HCT116 (cell line): Measurements from ENCODE around the gene PLG. TPM values are rescaled to one million over a fixed set of nuclear protein-coding genes. Genes with fewer than 3 reads are reported as not detected.

Experiments
- ATAC-seq: fragments of 200-7000 bp; cut with Tn5 transposase; 2 replicates; pipeline ENCODE4 v1.9.1; 2020; ENCODE audit warnings: mild to moderate bottlenecking, moderate library complexity
- BruUV-seq: library from RNA; stranded (reverse); fragments of 400-500 nt; replicated peaks from 2 replicates; lab custom pipeline; 2021; lab: Mats Ljungman, UMichigan
- CTCF ChIA-PET: fragments of 300-600 bp; sonication (Branson Sonifier 250); formaldehyde crosslinking; loops from one replicate; lab custom pipeline; 2021; ENCODE audit warnings: antibody characterized with exemption; lab: Charles Lee
- POLR2A ChIA-PET: fragments of 300-600, 350-600 bp; sonication (Branson Sonifier 250); formaldehyde crosslinking; loops from one replicate; lab custom pipeline; 2021; ENCODE audit warnings: antibody characterized with exemption; lab: Charles Lee
- RAD21 ChIA-PET, 2 experiments: fragments of 300-600 bp; sonication (Branson Sonifier 250); formaldehyde crosslinking; loops; one replicate each; lab custom pipeline; 2023; ENCODE audit warnings: low total read pairs in 2 of 2; ENCODE audit not compliant: uncharacterized antibody in 2 of 2, unreplicated experiment in 2 of 2, low non-redundant PET in 1 of 2; lab: Charles Lee
- DNase-seq: peaks from one replicate; pipeline ENCODE4 v3.0.0-alpha.2; 2010; ENCODE audit warnings: low read depth, low spot score
- H2AFZ ChIP-seq: fragments of 200-600 bp; shearing (Covaris generic), sonication (generic); 2 replicates; pipeline ENCODE4 v1.6.1; 2017; ENCODE audit warnings: low read depth, mixed run types, mixed read lengths, antibody characterized with exemption, low read length; ENCODE audit not compliant: poor library complexity, severe bottlenecking
- H3K27ac ChIP-seq: 2 replicates; pipeline ENCODE4 v1.5.1; 2012; ENCODE audit warnings: low read depth, low read length
- H3K27me3 ChIP-seq: fragments of 200-600 bp; sonication (generic); 2 replicates; pipeline ENCODE4 v1.6.1; 2016; ENCODE audit warnings: mixed run types, low read length, mixed read lengths; ENCODE audit not compliant: insufficient read depth
- H3K36me3 ChIP-seq, 2 experiments: fragments of 200-500 bp in 1 of 2; fragments of 200-600 bp in 1 of 2; sonication (Bioruptor generic) in 1 of 2; sonication (generic) in 1 of 2; 2 replicates each; pipeline versions ENCODE4 v1.5.1 to v1.6.1; 2014 to 2016; ENCODE audit warnings: low read length in 2 of 2, inconsistent platforms in 1 of 2, mixed read lengths in 1 of 2, mixed run types in 1 of 2; ENCODE audit not compliant: insufficient read depth in 2 of 2, control insufficient read depth in 1 of 2
- H3K4me1 ChIP-seq, 2 experiments: fragments of 200-600 bp in 1 of 2; sonication (generic) in 1 of 2; 2 replicates each; pipeline versions ENCODE4 v1.5.1 to v1.6.1; 2012 to 2017; ENCODE audit warnings: low read length in 2 of 2, inconsistent platforms in 1 of 2, mild to moderate bottlenecking in 1 of 2, mixed read lengths in 1 of 2, mixed run types in 1 of 2, moderate library complexity in 1 of 2; ENCODE audit not compliant: insufficient read depth in 2 of 2, control insufficient read depth in 1 of 2
- H3K4me2 ChIP-seq: fragments of 200-600 bp; sonication (generic); 2 replicates; pipeline ENCODE4 v1.6.1; 2017; ENCODE audit warnings: mixed run types, low read length, mixed read lengths
- H3K4me3 ChIP-seq, 2 experiments: fragments of 200-600 bp in 1 of 2; sonication (generic) in 1 of 2; replicated peaks in 1 of 2; 2 replicates each; pipeline ENCODE4 v1.5.1; 2011 to 2016; ENCODE audit warnings: low read length in 2 of 2, control low read depth in 1 of 2, low read depth in 1 of 2, mild to moderate bottlenecking in 1 of 2, mixed read lengths in 1 of 2, mixed run types in 1 of 2
- H3K79me2 ChIP-seq: fragments of 200-600 bp; sonication (generic); 2 replicates; pipeline ENCODE4 v1.6.1; 2017; ENCODE audit warnings: mild to moderate bottlenecking, mixed run types, low read length, moderate library complexity, mixed read lengths; ENCODE audit not compliant: insufficient read depth
- H3K9ac ChIP-seq: fragments of 200-600 bp; sonication (generic); 2 replicates; pipeline ENCODE4 v1.6.1; 2016; ENCODE audit warnings: low read length, mixed read lengths
- H3K9me2 ChIP-seq: fragments of 200-600 bp; sonication (generic), shearing (Covaris generic); 2 replicates; pipeline ENCODE4 v1.6.1; 2017; ENCODE audit warnings: mixed run types, mild to moderate bottlenecking, moderate library complexity; ENCODE audit not compliant: insufficient read depth
- H3K9me3 ChIP-seq, 2 experiments: fragments of 200-500 bp in 1 of 2; fragments of 200-600 bp in 1 of 2; sonication (Bioruptor generic) in 1 of 2; sonication (generic) in 1 of 2; 2 replicates each; pipeline ENCODE4 v1.6.1; 2014 to 2017; ENCODE audit warnings: low read length in 2 of 2, mixed read lengths in 2 of 2, inconsistent platforms in 1 of 2, low read depth in 1 of 2, mild to moderate bottlenecking in 1 of 2, mixed run types in 1 of 2, moderate library complexity in 1 of 2; ENCODE audit not compliant: control insufficient read depth in 1 of 2, insufficient read depth in 1 of 2
- H4K20me1 ChIP-seq: fragments of 200-600 bp; sonication (generic), shearing (Covaris generic); 2 replicates; pipeline ENCODE4 v1.6.1; 2017; ENCODE audit warnings: mixed run types, mild to moderate bottlenecking, moderate library complexity; ENCODE audit not compliant: insufficient read depth
- CBX3 ChIP-seq: IDR thresholded peaks from 2 replicates; pipeline ENCODE4 v1.6.1; 2012; ENCODE audit warnings: low read depth
- EGR1 ChIP-seq: IDR thresholded peaks from 2 replicates; pipeline ENCODE4 v1.6.1; 2012; ENCODE audit warnings: low read depth
- ELF1 ChIP-seq: IDR thresholded peaks from 2 replicates; pipeline ENCODE4 v1.6.1; 2012; ENCODE audit warnings: low read depth, borderline replicate concordance
- EZH2 ChIP-seq: fragments of 200-600 bp; sonication (generic); IDR thresholded peaks from 2 replicates; pipeline ENCODE4 v1.6.1; 2017; ENCODE audit warnings: antibody characterized with exemption, mixed run types
- EZH2phosphoT487 ChIP-seq: fragments of 200-600 bp; IDR thresholded peaks from 2 replicates; pipeline ENCODE4 v1.6.1; 2018; ENCODE audit warnings: antibody characterized with exemption, borderline replicate concordance
- FOSL1 ChIP-seq: IDR thresholded peaks from 2 replicates; pipeline ENCODE4 v1.6.1; 2012; ENCODE audit warnings: low read depth
- JUND ChIP-seq: IDR thresholded peaks from 2 replicates; pipeline ENCODE4 v1.6.1; 2012
- POLR2A ChIP-seq: IDR thresholded peaks from 2 replicates; pipeline ENCODE4 v1.7.0; 2011; ENCODE audit warnings: borderline replicate concordance; ENCODE audit not compliant: insufficient read depth, insufficient read length; ENCODE audit errors: extremely low read depth
- POLR2AphosphoS5 ChIP-seq: IDR thresholded peaks from 2 replicates; pipeline ENCODE4 v1.6.1; 2011; ENCODE audit warnings: mild to moderate bottlenecking, low read depth, low read length, moderate library complexity
- RAD21 ChIP-seq: IDR thresholded peaks from 2 replicates; pipeline ENCODE4 v1.6.1; 2012; ENCODE audit warnings: low read depth, mild to moderate bottlenecking
- SIN3A ChIP-seq: IDR thresholded peaks from 2 replicates; pipeline ENCODE4 v1.6.1; 2012; ENCODE audit warnings: low read depth
- SP1 ChIP-seq: IDR thresholded peaks from 2 replicates; pipeline ENCODE4 v1.6.1; 2012; ENCODE audit warnings: low read depth
- SRF ChIP-seq: IDR thresholded peaks from 2 replicates; pipeline ENCODE4 v1.6.1; 2012; ENCODE audit warnings: low read depth
- YY1 ChIP-seq: IDR thresholded peaks from 2 replicates; pipeline ENCODE4 v1.6.1; 2011; ENCODE audit warnings: low read length, low read depth, moderate library complexity, mild to moderate bottlenecking; ENCODE audit not compliant: insufficient replicate concordance; ENCODE audit errors: extremely low read depth
- ZFX ChIP-seq: fragments of 450-650 bp; IDR thresholded peaks from 2 replicates; pipeline ENCODE4 v1.6.1; 2017
- ZNF274 ChIP-seq: fragments of 200-500 bp; sonication (Bioruptor generic); IDR thresholded peaks from 2 replicates; pipeline ENCODE4 v1.6.1; 2014; ENCODE audit warnings: mild to moderate bottlenecking, low read depth, low read length, inconsistent platforms
- intact Hi-C: fragments of 100-400 bp; cut with micrococcal nuclease; formaldehyde crosslinking; loops from 2 replicates; pipeline ENCODE4 v1.10.0; 2022
- total RNA-seq: library from RNA; stranded (reverse); gene quantifications from one replicate; pipeline ENCODE4 v1.2.1, GENCODE V29; 2021; ENCODE audit not compliant: unreplicated experiment
- TF ChIP-seq, protein P1 (sequence below): IDR thresholded peaks from 2 replicates; pipeline ENCODE4 v1.6.1; 2011; ENCODE audit warnings: mild to moderate bottlenecking, low read length, moderate library complexity; ENCODE audit not compliant: insufficient replicate concordance; ENCODE audit errors: extremely low read depth
- TF ChIP-seq, protein P2 (sequence below), 3 experiments: fragments of 200-600 bp in 1 of 3; sonication (generic) in 1 of 3; IDR thresholded peaks in 2 of 3; conservative IDR thresholded peaks in 1 of 3; 2 replicates each; pipeline ENCODE4 v1.5.1; 2012 to 2017; ENCODE audit warnings: low read depth in 2 of 3, low read length in 2 of 3, antibody characterized with exemption in 1 of 3, borderline replicate concordance in 1 of 3, control low read depth in 1 of 3, mild to moderate bottlenecking in 1 of 3, mixed read lengths in 1 of 3, mixed run types in 1 of 3, moderate library complexity in 1 of 3; ENCODE audit not compliant: insufficient read depth in 1 of 3
- TF ChIP-seq, protein P3 (sequence below): IDR thresholded peaks from 2 replicates; pipeline ENCODE4 v1.6.1; 2012
- TF ChIP-seq, protein P4 (sequence below): IDR thresholded peaks from 2 replicates; pipeline ENCODE4 v1.6.1; 2012; ENCODE audit warnings: low read depth
- TF ChIP-seq, protein P5 (sequence below): IDR thresholded peaks from 2 replicates; pipeline ENCODE4 v1.6.1; 2012

Gene PLG
- total RNA-seq, 1 experiment from 2014 or later: 0.69 TPM

DNA sequence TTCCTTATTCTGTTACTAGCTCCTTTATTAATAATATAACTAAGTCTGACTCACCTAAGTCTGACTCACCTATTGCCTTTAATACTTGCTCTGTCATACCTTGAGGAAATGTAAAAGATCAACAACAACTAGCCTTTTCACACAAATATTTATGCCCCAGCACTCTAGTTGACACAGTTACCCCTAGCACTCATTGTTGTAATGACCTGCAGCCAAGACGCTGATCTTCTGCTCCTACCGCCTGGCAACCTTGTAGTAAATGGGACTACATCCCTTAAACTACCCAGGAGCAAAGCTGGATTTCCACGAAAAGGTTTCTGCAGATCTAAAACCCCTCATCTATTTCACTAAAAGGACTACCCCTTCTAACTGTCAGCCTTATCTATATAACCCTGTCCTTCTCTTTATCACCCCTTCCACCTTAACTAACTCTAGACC lies 90.0 kb downstream of the PLG start:
- intact Hi-C loops: no loop called here
- Histone ChIP-seq H3K9me3 (no peaks in the 10 kb centered on the region), H3K9ac (peak overlapping the region; percentile 45), H4K20me1 (no peaks in the 10 kb centered on the region), H3K27me3 (no peaks in the 10 kb centered on the region), H3K79me2 (no peaks in the 10 kb centered on the region), H3K4me2 (peak overlapping the region; percentile 61), H3K4me3 (peak overlapping the region in 1 of 2 experiments; percentile 36; a peak in 2 of 4 replicates), H3K36me3 (no peaks in the 10 kb centered on the region), H2AFZ (peak overlapping the region; percentile 97), H3K27ac (peak overlapping the region; percentile 67), H3K4me1 (peaks cover 12 to 46% of the 10 kb centered on the region in 2 experiments), H3K9me2 (no peaks in the 10 kb centered on the region)
- no TSS peak for BruUV-seq
- ATAC-seq (peak; percentile 78), DNase-seq (peak; percentile 75)
- ChIA-PET CTCF (interaction anchor here (1.4 to 2.5 kb wide), 2 partner anchors 139 to 579 kb away, joined by 4 to 6 read pairs; no protein-coding TSS in a partner anchor), RAD21 (no interaction called here), POLR2A (interaction anchor here (0.8 to 0.9 kb wide), 2 partner anchors 10 to 26 kb away, joined by 3 read pairs; no protein-coding TSS in a partner anchor)
- TF ChIP-seq ZFX (no peak), POLR2A (no peak), EGR1 (0 out of 2 replicates have a peak, but pooled peaks have one; percentile 15), SRF (no peak), EZH2 (no peak), SIN3A (no peak; the same call in 1 of the 2 replicates), POLR2AphosphoS5 (no peak), CBX3 (peak; percentile 46), ZNF274 (no peak), SP1 (peak; percentile 78), EZH2phosphoT487 (no peak), ELF1 (no peak), JUND (peak; percentile 94), FOSL1 (peak; percentile 92), YY1 (no peak), RAD21 (no peak)
- TF ChIP-seq, protein P1, sequence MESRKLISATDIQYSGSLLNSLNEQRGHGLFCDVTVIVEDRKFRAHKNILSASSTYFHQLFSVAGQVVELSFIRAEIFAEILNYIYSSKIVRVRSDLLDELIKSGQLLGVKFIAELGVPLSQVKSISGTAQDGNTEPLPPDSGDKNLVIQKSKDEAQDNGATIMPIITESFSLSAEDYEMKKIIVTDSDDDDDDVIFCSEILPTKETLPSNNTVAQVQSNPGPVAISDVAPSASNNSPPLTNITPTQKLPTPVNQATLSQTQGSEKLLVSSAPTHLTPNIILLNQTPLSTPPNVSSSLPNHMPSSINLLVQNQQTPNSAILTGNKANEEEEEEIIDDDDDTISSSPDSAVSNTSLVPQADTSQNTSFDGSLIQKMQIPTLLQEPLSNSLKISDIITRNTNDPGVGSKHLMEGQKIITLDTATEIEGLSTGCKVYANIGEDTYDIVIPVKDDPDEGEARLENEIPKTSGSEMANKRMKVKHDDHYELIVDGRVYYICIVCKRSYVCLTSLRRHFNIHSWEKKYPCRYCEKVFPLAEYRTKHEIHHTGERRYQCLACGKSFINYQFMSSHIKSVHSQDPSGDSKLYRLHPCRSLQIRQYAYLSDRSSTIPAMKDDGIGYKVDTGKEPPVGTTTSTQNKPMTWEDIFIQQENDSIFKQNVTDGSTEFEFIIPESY: no peak
- TF ChIP-seq, protein P2, sequence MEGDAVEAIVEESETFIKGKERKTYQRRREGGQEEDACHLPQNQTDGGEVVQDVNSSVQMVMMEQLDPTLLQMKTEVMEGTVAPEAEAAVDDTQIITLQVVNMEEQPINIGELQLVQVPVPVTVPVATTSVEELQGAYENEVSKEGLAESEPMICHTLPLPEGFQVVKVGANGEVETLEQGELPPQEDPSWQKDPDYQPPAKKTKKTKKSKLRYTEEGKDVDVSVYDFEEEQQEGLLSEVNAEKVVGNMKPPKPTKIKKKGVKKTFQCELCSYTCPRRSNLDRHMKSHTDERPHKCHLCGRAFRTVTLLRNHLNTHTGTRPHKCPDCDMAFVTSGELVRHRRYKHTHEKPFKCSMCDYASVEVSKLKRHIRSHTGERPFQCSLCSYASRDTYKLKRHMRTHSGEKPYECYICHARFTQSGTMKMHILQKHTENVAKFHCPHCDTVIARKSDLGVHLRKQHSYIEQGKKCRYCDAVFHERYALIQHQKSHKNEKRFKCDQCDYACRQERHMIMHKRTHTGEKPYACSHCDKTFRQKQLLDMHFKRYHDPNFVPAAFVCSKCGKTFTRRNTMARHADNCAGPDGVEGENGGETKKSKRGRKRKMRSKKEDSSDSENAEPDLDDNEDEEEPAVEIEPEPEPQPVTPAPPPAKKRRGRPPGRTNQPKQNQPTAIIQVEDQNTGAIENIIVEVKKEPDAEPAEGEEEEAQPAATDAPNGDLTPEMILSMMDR (IDR thresholded peaks at IDR 0.05 in 2 of 3, conservative IDR thresholded peaks at IDR 0.05 in 1 of 3; ENCODE audit: borderline replicate concordance in 1 of 3, insufficient read depth in 1 of 3, low read depth in 2 of 3, low read length in 2 of 3): no peak
- TF ChIP-seq, protein P3, sequence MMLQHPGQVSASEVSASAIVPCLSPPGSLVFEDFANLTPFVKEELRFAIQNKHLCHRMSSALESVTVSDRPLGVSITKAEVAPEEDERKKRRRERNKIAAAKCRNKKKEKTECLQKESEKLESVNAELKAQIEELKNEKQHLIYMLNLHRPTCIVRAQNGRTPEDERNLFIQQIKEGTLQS: peak; percentile 57; the same call in 1 of the 2 replicates
- TF ChIP-seq, protein P4, sequence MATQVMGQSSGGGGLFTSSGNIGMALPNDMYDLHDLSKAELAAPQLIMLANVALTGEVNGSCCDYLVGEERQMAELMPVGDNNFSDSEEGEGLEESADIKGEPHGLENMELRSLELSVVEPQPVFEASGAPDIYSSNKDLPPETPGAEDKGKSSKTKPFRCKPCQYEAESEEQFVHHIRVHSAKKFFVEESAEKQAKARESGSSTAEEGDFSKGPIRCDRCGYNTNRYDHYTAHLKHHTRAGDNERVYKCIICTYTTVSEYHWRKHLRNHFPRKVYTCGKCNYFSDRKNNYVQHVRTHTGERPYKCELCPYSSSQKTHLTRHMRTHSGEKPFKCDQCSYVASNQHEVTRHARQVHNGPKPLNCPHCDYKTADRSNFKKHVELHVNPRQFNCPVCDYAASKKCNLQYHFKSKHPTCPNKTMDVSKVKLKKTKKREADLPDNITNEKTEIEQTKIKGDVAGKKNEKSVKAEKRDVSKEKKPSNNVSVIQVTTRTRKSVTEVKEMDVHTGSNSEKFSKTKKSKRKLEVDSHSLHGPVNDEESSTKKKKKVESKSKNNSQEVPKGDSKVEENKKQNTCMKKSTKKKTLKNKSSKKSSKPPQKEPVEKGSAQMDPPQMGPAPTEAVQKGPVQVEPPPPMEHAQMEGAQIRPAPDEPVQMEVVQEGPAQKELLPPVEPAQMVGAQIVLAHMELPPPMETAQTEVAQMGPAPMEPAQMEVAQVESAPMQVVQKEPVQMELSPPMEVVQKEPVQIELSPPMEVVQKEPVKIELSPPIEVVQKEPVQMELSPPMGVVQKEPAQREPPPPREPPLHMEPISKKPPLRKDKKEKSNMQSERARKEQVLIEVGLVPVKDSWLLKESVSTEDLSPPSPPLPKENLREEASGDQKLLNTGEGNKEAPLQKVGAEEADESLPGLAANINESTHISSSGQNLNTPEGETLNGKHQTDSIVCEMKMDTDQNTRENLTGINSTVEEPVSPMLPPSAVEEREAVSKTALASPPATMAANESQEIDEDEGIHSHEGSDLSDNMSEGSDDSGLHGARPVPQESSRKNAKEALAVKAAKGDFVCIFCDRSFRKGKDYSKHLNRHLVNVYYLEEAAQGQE: no peak
- TF ChIP-seq, protein P5, sequence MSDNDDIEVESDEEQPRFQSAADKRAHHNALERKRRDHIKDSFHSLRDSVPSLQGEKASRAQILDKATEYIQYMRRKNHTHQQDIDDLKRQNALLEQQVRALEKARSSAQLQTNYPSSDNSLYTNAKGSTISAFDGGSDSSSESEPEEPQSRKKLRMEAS: no peak
